SK-N-SH treated with all-trans-retinoic acid at 6 μM for 48 hours (cell line): ENCODE data around the gene BAIAP3.

Source experiments
- ATAC-seq: fragments of 200-7000 bp; cut with Tn5 transposase; 3 replicates; pipeline ENCODE4 v1.9.1; 2020; ENCODE audit warnings: mild to moderate bottlenecking, moderate library complexity
- ARNTL ChIP-seq: fragments of 450-650 bp; formaldehyde crosslinking; IDR thresholded peaks from 2 replicates; pipeline ENCODE4 v1.5.0; 2020; ENCODE audit warnings: low read depth, mild to moderate bottlenecking, moderate library complexity, borderline replicate concordance
- BACH2 ChIP-seq: fragments of 250-450 bp; sonication (Bioruptor Pico); IDR thresholded peaks from 2 replicates; pipeline ENCODE4 v1.9.0; 2021; ENCODE audit warnings: mild to moderate bottlenecking, borderline replicate concordance
- CREB5 ChIP-seq: fragments of 250-450 bp; sonication (Bioruptor Pico); IDR thresholded peaks from 2 replicates; pipeline ENCODE4 v1.5.1; 2020; ENCODE audit warnings: low read depth, mild to moderate bottlenecking, moderate library complexity
- ESRRG ChIP-seq: fragments of 250-450 bp; sonication (Bioruptor Pico); IDR thresholded peaks from 2 replicates; pipeline ENCODE4 v1.6.1; 2021; ENCODE audit warnings: mild to moderate bottlenecking
- GLIS3 ChIP-seq: fragments of 250-450 bp; sonication (Bioruptor Pico); IDR thresholded peaks from 2 replicates; pipeline ENCODE4 v1.5.0; 2020; ENCODE audit warnings: mild to moderate bottlenecking, moderate library complexity
- ISL1 ChIP-seq: fragments of 250-450 bp; sonication (Bioruptor Pico); IDR thresholded peaks from 2 replicates; pipeline ENCODE4 v2.1.2; 2022; ENCODE audit warnings: mild to moderate bottlenecking, moderate library complexity
- PATZ1 ChIP-seq: fragments of 250-450 bp; sonication (Bioruptor Pico); IDR thresholded peaks from 2 replicates; pipeline ENCODE4 v1.8.0; 2020; ENCODE audit warnings: mild to moderate bottlenecking, moderate library complexity, borderline replicate concordance
- RARB ChIP-seq: fragments of 250-450 bp; sonication (Bioruptor Pico); IDR thresholded peaks from 2 replicates; pipeline ENCODE4 v1.8.0; 2021; ENCODE audit warnings: mild to moderate bottlenecking, moderate library complexity
- SNAI2 ChIP-seq: fragments of 250-450 bp; sonication (Bioruptor Pico); IDR thresholded peaks from 2 replicates; pipeline ENCODE4 v1.5.0; 2020; ENCODE audit warnings: mild to moderate bottlenecking, moderate library complexity
- TOX ChIP-seq: fragments of 250-450 bp; sonication (Bioruptor Pico); IDR thresholded peaks from 2 replicates; pipeline ENCODE4 v1.8.0; 2021; ENCODE audit warnings: mild to moderate bottlenecking, moderate library complexity, borderline replicate concordance
- ZC3H10 ChIP-seq: fragments of 250-450 bp; sonication (Bioruptor Pico); IDR thresholded peaks from 2 replicates; pipeline ENCODE4 v1.5.1; 2021; ENCODE audit warnings: mild to moderate bottlenecking, moderate library complexity
- ZFP3 ChIP-seq: fragments of 250-450 bp; sonication (Bioruptor Pico); IDR thresholded peaks from 2 replicates; pipeline ENCODE4 v1.5.0; 2020; ENCODE audit warnings: mild to moderate bottlenecking, moderate library complexity
- ZFP30 ChIP-seq: fragments of 450-650 bp; formaldehyde crosslinking; IDR thresholded peaks from 2 replicates; pipeline ENCODE4 v1.5.0; 2022; ENCODE audit warnings: mild to moderate bottlenecking, moderate library complexity
- ZNF565 ChIP-seq: fragments of 450-650 bp; formaldehyde crosslinking; conservative IDR thresholded peaks from 2 replicates; pipeline ENCODE4 v1.5.0; 2020; ENCODE audit warnings: low read depth, mild to moderate bottlenecking, moderate library complexity
- ZNF70 ChIP-seq: fragments of 450-650 bp; formaldehyde crosslinking; IDR thresholded peaks from 2 replicates; pipeline ENCODE4 v1.5.0; 2020; ENCODE audit warnings: mild to moderate bottlenecking, moderate library complexity
- ZNF8 ChIP-seq: fragments of 450-650 bp; formaldehyde crosslinking; IDR thresholded peaks from 2 replicates; pipeline ENCODE4 v1.5.0; 2020; ENCODE audit warnings: mild to moderate bottlenecking, moderate library complexity
- TF ChIP-seq, protein P1 (sequence below): fragments of 250-450 bp; sonication (Bioruptor Pico); IDR thresholded peaks from 2 replicates; pipeline ENCODE4 v1.5.1; 2021; ENCODE audit warnings: mild to moderate bottlenecking, moderate library complexity

BAIAP3 gene

GRCh38 chr16:1314399-1315068 is 18.9 kb upstream of the BAIAP3 start:
- TF ChIP-seq ARNTL (no peak), ISL1 (CRISPR knock-in tag) (no peak), TOX (CRISPR knock-in tag) (no peak), BACH2 (CRISPR knock-in tag) (no peak), RARB (no peak), ESRRG (CRISPR knock-in tag) (no peak), ZNF8 (CRISPR knock-in tag) (no peak), ZFP30 (CRISPR knock-in tag) (no peak), CREB5 (CRISPR knock-in tag) (no peak), PATZ1 (CRISPR knock-in tag) (no peak), SNAI2 (no peak), GLIS3 (CRISPR knock-in tag) (no peak)
- TF ChIP-seq, protein P1, sequence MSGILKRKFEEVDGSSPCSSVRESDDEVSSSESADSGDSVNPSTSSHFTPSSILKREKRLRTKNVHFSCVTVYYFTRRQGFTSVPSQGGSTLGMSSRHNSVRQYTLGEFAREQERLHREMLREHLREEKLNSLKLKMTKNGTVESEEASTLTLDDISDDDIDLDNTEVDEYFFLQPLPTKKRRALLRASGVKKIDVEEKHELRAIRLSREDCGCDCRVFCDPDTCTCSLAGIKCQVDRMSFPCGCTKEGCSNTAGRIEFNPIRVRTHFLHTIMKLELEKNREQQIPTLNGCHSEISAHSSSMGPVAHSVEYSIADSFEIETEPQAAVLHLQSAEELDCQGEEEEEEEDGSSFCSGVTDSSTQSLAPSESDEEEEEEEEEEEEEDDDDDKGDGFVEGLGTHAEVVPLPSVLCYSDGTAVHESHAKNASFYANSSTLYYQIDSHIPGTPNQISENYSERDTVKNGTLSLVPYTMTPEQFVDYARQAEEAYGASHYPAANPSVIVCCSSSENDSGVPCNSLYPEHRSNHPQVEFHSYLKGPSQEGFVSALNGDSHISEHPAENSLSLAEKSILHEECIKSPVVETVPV (CRISPR knock-in tag): no peak
- no peak for ATAC-seq

- no peak for ATAC-seq
- no peak for TF ChIP-seq BACH2 (CRISPR knock-in tag)
- no peak for TF ChIP-seq ZNF8 (CRISPR knock-in tag)
- no peak for TF ChIP-seq ESRRG (CRISPR knock-in tag)
- TF ChIP-seq ZNF70: no peak
- TF ChIP-seq, protein P1 (CRISPR knock-in tag): no peak
- TF ChIP-seq, all 23 proteins: peak for 0
Measured at GRCh38 chr16:1315081-1316032, 18.1 kb upstream of the BAIAP3 start.

- no peak for ATAC-seq
- TF ChIP-seq ZC3H10 (CRISPR knock-in tag) (no peak), ZNF70 (no peak), PATZ1 (CRISPR knock-in tag) (no peak), ZFP3 (CRISPR knock-in tag) (no peak), GLIS3 (CRISPR knock-in tag) (no peak), ZNF565 (CRISPR knock-in tag) (no peak), ZNF8 (CRISPR knock-in tag) (no peak)
Measured at GRCh38 chr16:1316033-1316405, 17.4 kb upstream of the BAIAP3 start.
